Stimulated activated CD8-positive, alpha-beta memory T cell treated with anti-CD3 and anti-CD28 coated beads, Interleukin-2, amount 100 ng/mL, for 48 hours (primary cell): ENCODE results near the gene KLRF1.
"Not testable (repeated sequence)": the region's sequence is repeated elsewhere in the genome, so short reads cannot be mapped to it uniquely, and the experiment has no call there.

Experiments used
- DNase-seq, 2 donors: peaks; one replicate each; pipeline ENCODE4 v3.0.0-alpha.2; 2020; ENCODE audit warnings: low read depth in 2 of 2

KLRF1 gene

GRCh38 chr12:9869307-9870161, 42.3 kb downstream of the KLRF1 start, which contains the start of gene CLEC2B:
CLEC2B (minus strand) TSS chr12:9869354.
- no peak for DNase-seq

GRCh38 chr12:9870286-9870866, 43.1 kb downstream of the KLRF1 start:
- no peak for DNase-seq

GRCh38 chr12:9872162-9872561, 44.9 kb downstream of the KLRF1 start:
- DNase-seq: no peak

GRCh38 chr12:9872742-9873141, 45.5 kb downstream of the KLRF1 start:
- DNase-seq: no peak

- not testable (repeated sequence) for DNase-seq
Measured at GRCh38 chr12:9876120-9876519, 48.8 kb downstream of the KLRF1 start.

GRCh38 chr12:9880532-9881078, 53.3 kb downstream of the KLRF1 start:
- no peak for DNase-seq

GRCh38 chr12:9881246-9881645, 54.0 kb downstream of the KLRF1 start, which contains the start of gene KLRF2:
KLRF2 (plus strand) TSS chr12:9881489; CDS start chr12:9881596, 107 bp downstream.
- DNase-seq: no peak

GRCh38 chr12:9881988-9882387, 54.7 kb downstream of the KLRF1 start:
- DNase-seq: no peak

GRCh38 chr12:9883175-9883574, 55.9 kb downstream of the KLRF1 start:
- no peak for DNase-seq

GRCh38 chr12:9888665-9889273, 61.5 kb downstream of the KLRF1 start:
- no peak for DNase-seq
